Muscle layer of duodenum (tissue), 2 donors: ENCODE data around the gene IDS.
"Not testable (repeated sequence)": the region's sequence is repeated elsewhere in the genome, so short reads cannot be mapped to it uniquely, and the experiment has no call there.

Experiments used
- H3K27ac ChIP-seq: one replicate; pipeline ENCODE4 v1.7.0; 2013; ENCODE audit warnings: mild to moderate bottlenecking, low read length
- H3K27me3 ChIP-seq: one replicate; pipeline ENCODE4 v1.7.0; 2013; ENCODE audit warnings: low read depth, mild to moderate bottlenecking, control low read depth, low read length
- H3K36me3 ChIP-seq, 2 donors: one replicate each; pipeline ENCODE4 v1.7.0; 2013; ENCODE audit warnings: low read length in 2 of 2, control low read depth in 1 of 2, mild to moderate bottlenecking in 1 of 2; ENCODE audit not compliant: insufficient read depth in 2 of 2, control insufficient read depth in 1 of 2
- H3K4me1 ChIP-seq, 2 donors: one replicate each; pipeline ENCODE4 v1.7.0; 2013; ENCODE audit warnings: low read length in 2 of 2, mild to moderate bottlenecking in 2 of 2, control low read depth in 1 of 2, moderate library complexity in 1 of 2; ENCODE audit not compliant: insufficient read depth in 2 of 2, control insufficient read depth in 1 of 2
- H3K4me3 ChIP-seq, 2 donors: one replicate each; pipeline ENCODE4 v1.7.0; 2013; ENCODE audit warnings: low read length in 2 of 2, low read depth in 1 of 2, mild to moderate bottlenecking in 1 of 2
- H3K9me3 ChIP-seq, 2 donors: one replicate each; pipeline ENCODE4 v1.7.0; 2013; ENCODE audit warnings: low read length in 2 of 2, control low read depth in 1 of 2, mild to moderate bottlenecking in 1 of 2; ENCODE audit not compliant: control insufficient read depth in 1 of 2
- donor health status: healthy.

Gene IDS

GRCh38 chrX:149525389-149525788 lies 20.3 kb upstream of the IDS start:
- H3K36me3 ChIP-seq, H3K4me3 ChIP-seq, H3K27me3 ChIP-seq, H3K27ac ChIP-seq, H3K4me1 ChIP-seq, H3K9me3 ChIP-seq: not testable (repeated sequence)

GRCh38 chrX:149522916-149523315 lies 17.8 kb upstream of the IDS start:
- H3K36me3 ChIP-seq = no peaks in the 10 kb centered on the region
- no peak overlapping the region for H3K4me3 ChIP-seq
- H3K27ac ChIP-seq = no peak overlapping the region
- no peaks in the 10 kb centered on the region for H3K9me3 ChIP-seq
- no peaks in the 10 kb centered on the region for H3K27me3 ChIP-seq
- peaks cover 0 to 3% of the 10 kb centered on the region in 2 donors for H3K4me1 ChIP-seq

- Histone ChIP-seq H3K27me3 (no peaks in the 10 kb centered on the region), H3K27ac (no peak overlapping the region), H3K9me3 (no peaks in the 10 kb centered on the region), H3K4me1 (peaks cover 0 to 3% of the 10 kb centered on the region in 2 donors), H3K36me3 (no peaks in the 10 kb centered on the region), H3K4me3 (no peak overlapping the region)
These were observed 16.3 kb upstream of the IDS start for GRCh38 chrX:149521438-149521837.

GRCh38 chrX:149520636-149521277 lies 15.7 kb upstream of the IDS start:
- H3K36me3 ChIP-seq, H3K9me3 ChIP-seq, H3K4me3 ChIP-seq, H3K27ac ChIP-seq, H3K4me1 ChIP-seq, H3K27me3 ChIP-seq: not testable (repeated sequence)

- H3K9me3 ChIP-seq = no peaks in the 10 kb centered on the region
- H3K4me1 ChIP-seq = peaks cover 0 to 3% of the 10 kb centered on the region in 2 donors
- H3K36me3 ChIP-seq = no peaks in the 10 kb centered on the region
- H3K4me3 ChIP-seq = no peak overlapping the region
- no peak overlapping the region for H3K27ac ChIP-seq
- no peaks in the 10 kb centered on the region for H3K27me3 ChIP-seq
These were observed 13.1 kb upstream of the IDS start for GRCh38 chrX:149518236-149518635.

- Histone ChIP-seq H3K9me3 (no peaks in the 10 kb centered on the region), H3K27ac (no peak overlapping the region), H3K36me3 (no peaks in the 10 kb centered on the region), H3K27me3 (no peaks in the 10 kb centered on the region), H3K4me3 (no peak overlapping the region), H3K4me1 (no peaks in the 10 kb centered on the region)
These were observed 12.2 kb upstream of the IDS start for GRCh38 chrX:149517308-149517707.

GRCh38 chrX:149516604-149517003 lies 11.5 kb upstream of the IDS start:
- Histone ChIP-seq H3K27me3 (no peaks in the 10 kb centered on the region), H3K4me3 (no peak overlapping the region), H3K27ac (no peak overlapping the region), H3K4me1 (no peaks in the 10 kb centered on the region), H3K36me3 (no peaks in the 10 kb centered on the region), H3K9me3 (no peaks in the 10 kb centered on the region)

- Histone ChIP-seq H3K27ac (no peak overlapping the region), H3K9me3 (no peaks in the 10 kb centered on the region), H3K36me3 (no peaks in the 10 kb centered on the region), H3K4me1 (no peaks in the 10 kb centered on the region), H3K4me3 (no peak overlapping the region), H3K27me3 (no peaks in the 10 kb centered on the region)
These were observed 11.0 kb upstream of the IDS start for GRCh38 chrX:149515954-149516602.

GRCh38 chrX:149513825-149514428 lies 8.8 kb upstream of the IDS start:
- Histone ChIP-seq H3K4me1 (no peaks in the 10 kb centered on the region), H3K9me3 (no peaks in the 10 kb centered on the region), H3K36me3 (no peaks in the 10 kb centered on the region), H3K27ac (no peak overlapping the region), H3K27me3 (no peaks in the 10 kb centered on the region), H3K4me3 (no peak overlapping the region)

GRCh38 chrX:149512225-149512885 lies 7.2 kb upstream of the IDS start:
- no peaks in the 10 kb centered on the region for H3K9me3 ChIP-seq
- no peaks in the 10 kb centered on the region for H3K36me3 ChIP-seq
- no peak overlapping the region for H3K4me3 ChIP-seq
- H3K4me1 ChIP-seq = no peaks in the 10 kb centered on the region
- H3K27me3 ChIP-seq = no peaks in the 10 kb centered on the region
- H3K27ac ChIP-seq = no peak overlapping the region

- no peaks in the 10 kb centered on the region for H3K9me3 ChIP-seq
- no peaks in the 10 kb centered on the region for H3K4me1 ChIP-seq
- no peaks in the 10 kb centered on the region for H3K36me3 ChIP-seq
- H3K27ac ChIP-seq = no peak overlapping the region
- H3K4me3 ChIP-seq = no peak overlapping the region
- no peaks in the 10 kb centered on the region for H3K27me3 ChIP-seq
These were observed 6.0 kb upstream of the IDS start for GRCh38 chrX:149511081-149511480.
